ENCODE measurements around the gene TATDN2.

The TATDN2 gene

DNA sequence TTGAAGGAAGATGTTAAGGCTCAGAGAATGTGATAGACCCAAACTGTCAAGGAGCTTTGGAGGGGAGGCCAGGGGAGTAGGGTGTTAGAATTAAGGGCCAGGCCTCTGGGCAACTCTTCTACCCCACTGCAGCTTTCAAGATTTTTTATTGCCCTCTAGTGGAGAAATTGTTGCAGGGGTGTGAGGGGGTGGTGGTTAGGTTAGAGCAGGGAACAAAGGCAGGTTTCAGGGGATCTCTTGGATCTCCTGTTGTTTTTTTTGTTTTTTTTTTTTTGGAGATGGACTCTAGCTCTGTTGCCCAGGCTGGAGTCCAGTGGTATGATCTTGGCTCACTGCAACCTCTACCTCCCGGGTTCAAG is 74.1 kb downstream of the TATDN2 start:
- DNase-seq = no peak

GRCh38 chr3:10327592-10327991 is 79.3 kb downstream of the TATDN2 start:
- DNase-seq = no peak

DNA sequence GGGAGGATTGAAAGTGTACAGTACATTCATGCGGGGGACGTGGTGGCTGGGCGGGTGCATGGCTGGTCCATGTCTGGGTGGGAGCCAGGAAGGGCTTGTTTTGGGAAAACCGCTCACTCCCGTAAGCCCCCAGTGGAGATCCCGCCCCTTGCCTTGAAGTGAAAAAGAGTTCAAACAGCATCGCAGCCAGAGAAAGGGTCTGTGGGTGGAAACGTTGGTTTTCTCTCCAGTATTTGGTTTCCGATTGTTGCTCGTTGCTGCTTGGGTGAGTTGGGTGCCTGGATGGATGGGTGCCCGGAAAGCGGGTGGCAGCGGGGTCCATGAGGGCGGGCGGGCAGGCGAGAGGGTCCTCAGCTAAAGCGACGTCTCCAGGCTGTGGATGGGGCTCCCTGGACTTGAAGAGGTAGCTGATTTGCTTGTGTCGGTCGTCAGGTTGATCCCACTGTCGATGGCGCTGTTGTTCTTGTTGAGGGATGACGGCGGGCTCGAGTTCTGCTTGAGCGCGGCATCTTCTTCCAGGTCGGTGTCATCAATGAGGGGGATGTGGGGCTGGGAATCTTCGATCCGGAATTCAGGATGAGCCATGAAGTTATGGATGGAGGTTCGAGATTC is 80.3 kb downstream of the TATDN2 start:
- DNase-seq = no peak

- no peak for DNase-seq
These were observed 81.3 kb downstream of the TATDN2 start for GRCh38 chr3:10329495-10330015.

GRCh38 chr3:10330319-10330718 is 82.1 kb downstream of the TATDN2 start:
- DNase-seq = no peak
